PC-3 (cell line): ENCODE results near the gene CDKN1A. TPM values are rescaled to one million over a fixed set of nuclear protein-coding genes. Genes with fewer than 3 reads are reported as not detected.
A peak's percentile ranks its signal among the peaks of the same experiment; 100 is the strongest.

ENCODE experiments used
- ATAC-seq: fragments of 200-7000 bp; cut with Tn5 transposase; 2 replicates; pipeline ENCODE4 v1.9.1; 2020; ENCODE audit warnings: mild to moderate bottlenecking, moderate library complexity
- BruUV-seq: library from RNA; stranded (reverse); fragments of 400-500 nt; replicated peaks from 2 replicates; lab custom pipeline; 2021; lab: Mats Ljungman, UMichigan
- CTCF ChIA-PET: fragments of 300-600 bp; sonication (Branson Sonifier 250); formaldehyde crosslinking; loops from one replicate; lab custom pipeline; 2022; ENCODE audit warnings: antibody characterized with exemption; lab: Charles Lee
- POLR2A ChIA-PET: fragments of 300-600 bp; sonication (Branson Sonifier 250); formaldehyde crosslinking; loops from one replicate; lab custom pipeline; 2022; ENCODE audit warnings: antibody characterized with exemption; ENCODE audit not compliant: unreplicated experiment; lab: Charles Lee
- DNase-seq: peaks from one replicate; pipeline ENCODE4 v3.0.0-alpha.2; 2015
- H2AFZ ChIP-seq: fragments of 300-600 bp; sonication (generic); 2 replicates; pipeline ENCODE4 v1.6.0; 2016; ENCODE audit warnings: antibody characterized with exemption, low read length
- H3F3A ChIP-seq: fragments of 300-600 bp; sonication (generic); one replicate; pipeline ENCODE4 v1.6.0; 2017; ENCODE audit warnings: antibody characterized with exemption, low read length, control low read depth, mild to moderate bottlenecking; ENCODE audit not compliant: unreplicated experiment
- H3K27ac ChIP-seq: fragments of 300-600 bp; sonication (generic); 2 replicates; pipeline ENCODE4 v1.5.1; 2016; ENCODE audit warnings: mild to moderate bottlenecking, low read length
- H3K27me3 ChIP-seq: fragments of 300-600 bp; sonication (generic); 2 replicates; pipeline ENCODE4 v1.6.1; 2016; ENCODE audit warnings: low read length, mixed read lengths
- H3K36me3 ChIP-seq: fragments of 300-600 bp; sonication (generic); 2 replicates; pipeline ENCODE4 v1.6.1; 2016; ENCODE audit warnings: low read depth, mixed run types, low read length, mixed read lengths
- H3K4me1 ChIP-seq: fragments of 300-600 bp; sonication (generic); 2 replicates; pipeline ENCODE4 v1.5.1; 2016; ENCODE audit warnings: low read length; ENCODE audit not compliant: insufficient read depth
- H3K4me2 ChIP-seq: fragments of 300-600 bp; sonication (generic); 2 replicates; pipeline ENCODE4 v1.6.0; 2016; ENCODE audit warnings: low read length
- H3K4me3 ChIP-seq: fragments of 300-600 bp; sonication (generic); 2 replicates; pipeline ENCODE4 v1.5.1; 2016; ENCODE audit warnings: mild to moderate bottlenecking, low read length, mixed read lengths
- H3K79me2 ChIP-seq: fragments of 300-600 bp; sonication (generic); 2 replicates; pipeline ENCODE4 v1.6.1; 2017; ENCODE audit warnings: low read length, mixed read lengths
- H3K9ac ChIP-seq: fragments of 300-600 bp; sonication (generic); 2 replicates; pipeline ENCODE4 v1.6.0; 2016; ENCODE audit warnings: mild to moderate bottlenecking, low read length
- H3K9me2 ChIP-seq: fragments of 300-600 bp; sonication (generic); replicated peaks from 2 replicates; pipeline ENCODE4 v1.6.1; 2016; ENCODE audit warnings: mixed run types, low read length, mixed read lengths
- H3K9me3 ChIP-seq: fragments of 300-600 bp; sonication (generic); 2 replicates; pipeline ENCODE4 v1.6.1; 2016; ENCODE audit warnings: low read length, mixed read lengths
- H4K20me1 ChIP-seq: fragments of 300-600 bp; sonication (generic); 2 replicates; pipeline ENCODE4 v1.6.1; 2016; ENCODE audit warnings: low read length, mixed read lengths
- EZH2 ChIP-seq: fragments of 300-600 bp; sonication (generic); IDR thresholded peaks from one replicate; pipeline ENCODE4 v1.6.1; 2017; ENCODE audit warnings: antibody characterized with exemption, mild to moderate bottlenecking, low read length; ENCODE audit not compliant: unreplicated experiment
- EZH2phosphoT487 ChIP-seq: fragments of 300-600 bp; sonication (generic); IDR thresholded peaks from 2 replicates; pipeline ENCODE4 v1.6.1; 2018; ENCODE audit warnings: mild to moderate bottlenecking, antibody characterized with exemption, low read length, borderline replicate concordance
- intact Hi-C: fragments of 100-400 bp; cut with micrococcal nuclease; formaldehyde crosslinking; loops from 2 replicates; pipeline ENCODE4 v1.9.0; 2023
- total RNA-seq: library from RNA; depleted of rRNA; stranded (reverse); fragments of >200 nt; gene quantifications from 2 replicates; pipeline ENCODE4 v1.2.3, GENCODE V29; 2014
- TF ChIP-seq, protein P1 (sequence below): fragments of 300-600 bp; sonication (generic); conservative IDR thresholded peaks from 2 replicates; pipeline ENCODE4 v1.5.1; 2017; ENCODE audit warnings: antibody characterized with exemption, low read depth, mild to moderate bottlenecking, low read length

CDKN1A gene
- total RNA-seq, 1 experiment from 2014 or later, result 79.5 TPM

DNA sequence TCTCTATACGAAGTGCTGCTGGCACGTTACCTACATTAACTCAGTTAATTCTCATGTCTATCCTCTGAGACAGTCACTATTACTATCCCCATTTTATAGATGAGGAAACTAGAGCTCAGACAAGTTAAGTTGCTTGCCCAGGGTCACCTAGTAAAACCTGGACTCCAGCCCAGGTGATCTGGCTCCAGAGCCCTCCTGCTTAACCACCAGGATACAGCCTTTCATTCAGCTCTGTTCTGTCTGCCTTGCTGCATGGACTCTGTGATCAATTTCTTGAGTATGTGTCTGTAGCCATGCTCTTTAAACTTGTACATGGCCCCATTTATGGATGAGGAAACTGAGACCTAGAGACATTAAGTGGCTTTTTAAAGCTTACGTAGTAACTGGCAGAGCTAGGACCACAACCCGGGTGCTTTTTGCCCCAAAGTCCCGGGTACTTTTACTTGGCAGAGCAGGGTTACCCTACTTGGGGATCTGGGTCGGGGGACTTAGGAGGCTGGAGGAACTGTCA lies 4.7 kb downstream of the CDKN1A start:
- no peak overlapping the region for H3K4me3 ChIP-seq

DNA sequence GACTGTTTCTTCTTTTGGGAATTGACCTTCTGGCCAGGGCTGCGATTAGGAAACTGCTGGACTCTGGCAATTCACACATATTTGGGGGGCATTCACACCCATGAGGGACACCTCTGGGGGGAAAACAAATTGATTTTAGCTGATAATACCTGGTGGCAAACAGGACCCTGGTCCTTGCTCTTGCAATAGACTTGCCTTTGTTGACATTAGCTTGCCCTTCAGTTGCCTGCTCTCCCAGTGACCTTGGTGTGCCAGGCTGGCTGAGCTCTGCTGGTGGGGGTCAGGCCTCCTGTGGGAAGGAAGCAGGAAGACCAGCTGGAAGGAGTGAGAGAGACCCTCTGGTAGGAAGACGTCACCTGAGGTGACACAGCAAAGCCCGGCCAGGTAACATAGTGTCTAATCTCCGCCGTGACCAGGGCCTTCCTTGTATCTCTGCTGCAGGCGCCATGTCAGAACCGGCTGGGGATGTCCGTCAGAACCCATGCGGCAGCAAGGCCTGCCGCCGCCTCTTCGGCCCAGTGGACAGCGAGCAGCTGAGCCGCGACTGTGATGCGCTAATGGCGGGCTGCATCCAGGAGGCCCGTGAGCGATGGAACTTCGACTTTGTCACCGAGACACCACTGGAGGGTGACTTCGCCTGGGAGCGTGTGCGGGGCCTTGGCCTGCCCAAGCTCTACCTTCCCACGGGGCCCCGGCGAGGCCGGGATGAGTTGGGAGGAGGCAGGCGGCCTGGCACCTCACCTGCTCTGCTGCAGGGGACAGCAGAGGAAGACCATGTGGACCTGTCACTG lies 5.3 kb downstream of the CDKN1A start:
- ATAC-seq (no peak), DNase-seq (no peak)
- no peaks in the 10 kb centered on the region for H3K9me3 ChIP-seq
- no peaks in the 10 kb centered on the region for H4K20me1 ChIP-seq
- peak overlapping the region; percentile 66 for H3K4me2 ChIP-seq
- H3F3A ChIP-seq, result no peaks in the 10 kb centered on the region
- peaks cover 29% of the 10 kb centered on the region for H3K4me1 ChIP-seq
- no peak overlapping the region for H2AFZ ChIP-seq
- no peaks in the 10 kb centered on the region for H3K27me3 ChIP-seq
- TF ChIP-seq EZH2, result no peak
- no peak for TF ChIP-seq EZH2phosphoT487
- TF ChIP-seq, protein P1, sequence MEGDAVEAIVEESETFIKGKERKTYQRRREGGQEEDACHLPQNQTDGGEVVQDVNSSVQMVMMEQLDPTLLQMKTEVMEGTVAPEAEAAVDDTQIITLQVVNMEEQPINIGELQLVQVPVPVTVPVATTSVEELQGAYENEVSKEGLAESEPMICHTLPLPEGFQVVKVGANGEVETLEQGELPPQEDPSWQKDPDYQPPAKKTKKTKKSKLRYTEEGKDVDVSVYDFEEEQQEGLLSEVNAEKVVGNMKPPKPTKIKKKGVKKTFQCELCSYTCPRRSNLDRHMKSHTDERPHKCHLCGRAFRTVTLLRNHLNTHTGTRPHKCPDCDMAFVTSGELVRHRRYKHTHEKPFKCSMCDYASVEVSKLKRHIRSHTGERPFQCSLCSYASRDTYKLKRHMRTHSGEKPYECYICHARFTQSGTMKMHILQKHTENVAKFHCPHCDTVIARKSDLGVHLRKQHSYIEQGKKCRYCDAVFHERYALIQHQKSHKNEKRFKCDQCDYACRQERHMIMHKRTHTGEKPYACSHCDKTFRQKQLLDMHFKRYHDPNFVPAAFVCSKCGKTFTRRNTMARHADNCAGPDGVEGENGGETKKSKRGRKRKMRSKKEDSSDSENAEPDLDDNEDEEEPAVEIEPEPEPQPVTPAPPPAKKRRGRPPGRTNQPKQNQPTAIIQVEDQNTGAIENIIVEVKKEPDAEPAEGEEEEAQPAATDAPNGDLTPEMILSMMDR, result no peak
- no TSS peak for BruUV-seq
- ChIA-PET POLR2A (no interaction called here), CTCF (no interaction called here)
- no peaks in the 10 kb centered on the region for H3K9me2 ChIP-seq
- intact Hi-C loops, result no loop called here
- H3K4me3 ChIP-seq, result no peak overlapping the region
- H3K9ac ChIP-seq, result peak overlapping the region; percentile 56
- peaks cover 27% of the 10 kb centered on the region; the same call in 1 of the 2 replicates for H3K79me2 ChIP-seq
- H3K36me3 ChIP-seq, result peaks cover 12% of the 10 kb centered on the region
- H3K27ac ChIP-seq, result peak overlapping the region; percentile 89

More for the DNA sequence above, 4.7 kb downstream of the CDKN1A start:
- ChIA-PET CTCF (no interaction called here), POLR2A (no interaction called here)
- ATAC-seq, result no peak
- Histone ChIP-seq H3K9me3 (no peaks in the 10 kb centered on the region), H3K27ac (peak overlapping the region; percentile 89), H3K4me1 (peaks cover 30% of the 10 kb centered on the region), H4K20me1 (no peaks in the 10 kb centered on the region), H3K4me2 (peak overlapping the region; percentile 66), H3F3A (no peaks in the 10 kb centered on the region), H3K79me2 (peaks cover 28% of the 10 kb centered on the region; the same call in 1 of the 2 replicates), H2AFZ (no peak overlapping the region), H3K9me2 (no peaks in the 10 kb centered on the region), H3K9ac (peak overlapping the region; percentile 56), H3K27me3 (no peaks in the 10 kb centered on the region), H3K36me3 (peaks cover 12% of the 10 kb centered on the region)
- TF ChIP-seq EZH2 (no peak), EZH2phosphoT487 (no peak)
- TF ChIP-seq, protein P1, result no peak
- no TSS peak for BruUV-seq
- peak; percentile 53 for DNase-seq
- intact Hi-C loops, result no loop called here

DNA sequence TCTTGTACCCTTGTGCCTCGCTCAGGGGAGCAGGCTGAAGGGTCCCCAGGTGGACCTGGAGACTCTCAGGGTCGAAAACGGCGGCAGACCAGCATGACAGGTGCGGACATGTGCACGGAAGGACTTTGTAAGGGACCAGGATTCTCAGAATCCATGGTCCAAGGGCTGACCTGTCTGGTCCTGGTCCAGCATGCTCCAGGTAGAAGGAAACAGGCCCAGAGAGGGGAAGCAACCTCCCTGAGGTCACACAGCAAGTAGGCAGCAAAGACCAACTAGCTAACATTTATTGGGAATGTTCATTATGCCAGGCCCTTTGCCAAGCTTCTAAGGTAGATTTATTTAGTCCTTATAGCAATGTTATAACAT lies 5.9 kb downstream of the CDKN1A start:
- intact Hi-C loops, result no loop called here
- Histone ChIP-seq H3F3A (no peaks in the 10 kb centered on the region), H3K4me3 (no peak overlapping the region), H3K4me2 (no peak overlapping the region), H3K9ac (no peak overlapping the region), H3K9me2 (no peaks in the 10 kb centered on the region), H3K79me2 (peaks cover 21% of the 10 kb centered on the region; the same call in 1 of the 2 replicates), H3K27me3 (no peaks in the 10 kb centered on the region), H3K27ac (no peak overlapping the region), H3K4me1 (peaks cover 29% of the 10 kb centered on the region), H4K20me1 (no peaks in the 10 kb centered on the region), H3K36me3 (peaks cover 12% of the 10 kb centered on the region), H2AFZ (no peak overlapping the region), H3K9me3 (no peaks in the 10 kb centered on the region)
- ChIA-PET POLR2A (no interaction called here), CTCF (no interaction called here)
- BruUV-seq, result no TSS peak
- DNase-seq, result no peak
- TF ChIP-seq EZH2phosphoT487 (no peak), EZH2 (no peak)
- TF ChIP-seq, protein P1, result no peak
- no peak for ATAC-seq
